Hepatocyte (in vitro differentiated cells): Measurements from ENCODE around the gene RAET1L.

Experiments
- EZH2 ChIP-seq: fragments of 200-600 bp; sonication (generic); IDR thresholded peaks from 2 replicates; pipeline ENCODE4 v1.6.1; 2016; ENCODE audit warnings: antibody characterized with exemption, mild to moderate bottlenecking, borderline replicate concordance
- EZH2phosphoT487 ChIP-seq: fragments of 200-600 bp; sonication (generic); IDR thresholded peaks from one replicate; pipeline ENCODE4 v1.6.1; 2018; ENCODE audit warnings: antibody characterized with exemption, mild to moderate bottlenecking, low read depth, moderate library complexity; ENCODE audit not compliant: unreplicated experiment, severe bottlenecking
- TF ChIP-seq, protein P1 (sequence below): fragments of 200-600 bp; sonication (generic); IDR thresholded peaks from 2 replicates; pipeline ENCODE4 v1.5.1; 2016; ENCODE audit warnings: antibody characterized with exemption, mild to moderate bottlenecking; ENCODE audit not compliant: poor library complexity

DNA sequence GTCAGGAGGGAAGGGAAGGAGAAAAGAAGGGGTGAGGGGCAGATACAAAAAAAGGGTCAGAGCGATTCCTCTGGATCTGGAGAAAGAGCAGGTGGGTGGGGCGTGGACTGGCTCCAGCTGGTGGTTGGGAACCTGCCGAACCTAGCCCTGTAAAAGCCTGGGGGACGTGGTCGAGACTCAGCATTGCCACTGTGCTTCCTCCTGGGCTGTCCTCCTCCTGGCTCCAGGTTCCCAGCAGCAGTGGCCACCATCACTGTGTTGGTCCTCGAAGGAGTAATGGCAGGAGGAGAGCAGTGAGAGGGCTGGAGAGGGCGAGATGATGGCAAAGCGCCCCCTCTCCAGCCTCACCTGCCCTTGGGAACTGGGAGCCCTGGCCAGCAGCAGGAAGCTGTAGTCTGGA, 3.5 kb upstream of the RAET1L start:
- no peak for TF ChIP-seq EZH2
- TF ChIP-seq, protein P1, sequence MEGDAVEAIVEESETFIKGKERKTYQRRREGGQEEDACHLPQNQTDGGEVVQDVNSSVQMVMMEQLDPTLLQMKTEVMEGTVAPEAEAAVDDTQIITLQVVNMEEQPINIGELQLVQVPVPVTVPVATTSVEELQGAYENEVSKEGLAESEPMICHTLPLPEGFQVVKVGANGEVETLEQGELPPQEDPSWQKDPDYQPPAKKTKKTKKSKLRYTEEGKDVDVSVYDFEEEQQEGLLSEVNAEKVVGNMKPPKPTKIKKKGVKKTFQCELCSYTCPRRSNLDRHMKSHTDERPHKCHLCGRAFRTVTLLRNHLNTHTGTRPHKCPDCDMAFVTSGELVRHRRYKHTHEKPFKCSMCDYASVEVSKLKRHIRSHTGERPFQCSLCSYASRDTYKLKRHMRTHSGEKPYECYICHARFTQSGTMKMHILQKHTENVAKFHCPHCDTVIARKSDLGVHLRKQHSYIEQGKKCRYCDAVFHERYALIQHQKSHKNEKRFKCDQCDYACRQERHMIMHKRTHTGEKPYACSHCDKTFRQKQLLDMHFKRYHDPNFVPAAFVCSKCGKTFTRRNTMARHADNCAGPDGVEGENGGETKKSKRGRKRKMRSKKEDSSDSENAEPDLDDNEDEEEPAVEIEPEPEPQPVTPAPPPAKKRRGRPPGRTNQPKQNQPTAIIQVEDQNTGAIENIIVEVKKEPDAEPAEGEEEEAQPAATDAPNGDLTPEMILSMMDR = no peak
- TF ChIP-seq EZH2phosphoT487 = no peak
